ENCODE data around the gene ZNG1A. TPM values are rescaled to one million over a fixed set of nuclear protein-coding genes. Genes with fewer than 3 reads are reported as not detected.
"Not testable (repeated sequence)": the region's sequence is repeated elsewhere in the genome, so short reads cannot be mapped to it uniquely, and the experiment has no call there.

The ZNG1A gene
- total RNA-seq, 6 experiments from 2014 or later: 20.1 to 27.7 (median 24.6) TPM

GRCh38 chr9:215631-216155 is 36.8 kb upstream of the ZNG1A start:
- Mint-ChIP-seq H3K36me3 (ENCODE audit: low read depth) (no peaks in the 10 kb centered on the region), H3K27me3 (ENCODE audit: insufficient read depth) (peaks cover 7% of the 10 kb centered on the region), H3K4me1 (ENCODE audit: low read depth) (no peaks in the 10 kb centered on the region), H3K9me3 (no peaks in the 10 kb centered on the region), H3K4me3 (no peak overlapping the region), H3K27ac (no peak overlapping the region)
- no peak for DNase-seq
- no peak for TF ChIP-seq CTCF (IDR thresholded peaks at IDR 0.05)

GRCh38 chr9:214648-215493 is 36.0 kb upstream of the ZNG1A start, which contains the start of gene DOCK8:
Gene DOCK8, plus strand, starts transcription at chr9:214865. Its CDS starts 112 bp downstream, at chr9:214977.
- Mint-ChIP-seq H3K9me3 (no peaks in the 10 kb centered on the region), H3K4me1 (ENCODE audit: low read depth) (no peaks in the 10 kb centered on the region), H3K4me3 (no peak within 1 kb of the TSS), H3K27me3 (ENCODE audit: insufficient read depth) (peaks cover 7% of the 10 kb centered on the region), H3K27ac (no peak within 1 kb of the TSS), H3K36me3 (ENCODE audit: low read depth) (no peaks in the 10 kb centered on the region)
- no peak for TF ChIP-seq CTCF (IDR thresholded peaks at IDR 0.05)
- no peak for DNase-seq

- Mint-ChIP-seq H3K4me3 (no peak overlapping the region), H3K27ac (no peak overlapping the region)
Measured at GRCh38 chr9:214351-214647, 35.4 kb upstream of the ZNG1A start.

GRCh38 chr9:213901-214300 is 35.0 kb upstream of the ZNG1A start:
- H3K27me3 Mint-ChIP-seq (ENCODE audit: insufficient read depth); DNase-seq; H3K9me3 Mint-ChIP-seq; H3K4me3 Mint-ChIP-seq; H3K27ac Mint-ChIP-seq; H3K36me3 Mint-ChIP-seq (ENCODE audit: low read depth); H3K4me1 Mint-ChIP-seq (ENCODE audit: low read depth): not testable (repeated sequence)

More at GRCh38 chr9:214351-214647, 35.4 kb upstream of the ZNG1A start:
- Mint-ChIP-seq H3K36me3 (ENCODE audit: low read depth) (no peaks in the 10 kb centered on the region), H3K27me3 (ENCODE audit: insufficient read depth) (peaks cover 7% of the 10 kb centered on the region), H3K4me1 (ENCODE audit: low read depth) (no peaks in the 10 kb centered on the region), H3K9me3 (no peaks in the 10 kb centered on the region)
- DNase-seq: no peak
- TF ChIP-seq CTCF (IDR thresholded peaks at IDR 0.05): no peak

- no peak for DNase-seq
- no peaks in the 10 kb centered on the region for H3K9me3 Mint-ChIP-seq
- TF ChIP-seq CTCF (IDR thresholded peaks at IDR 0.05): no peak
- H3K36me3 Mint-ChIP-seq (ENCODE audit: low read depth): no peaks in the 10 kb centered on the region
- no peak overlapping the region for H3K4me3 Mint-ChIP-seq
- peaks cover 7% of the 10 kb centered on the region for H3K27me3 Mint-ChIP-seq (ENCODE audit: insufficient read depth)
- H3K4me1 Mint-ChIP-seq (ENCODE audit: low read depth): no peaks in the 10 kb centered on the region
- H3K27ac Mint-ChIP-seq: no peak overlapping the region
Measured at GRCh38 chr9:212297-212696, 33.4 kb upstream of the ZNG1A start.

GRCh38 chr9:211557-211956 is 32.7 kb upstream of the ZNG1A start:
- Mint-ChIP-seq H3K36me3 (ENCODE audit: low read depth) (no peaks in the 10 kb centered on the region), H3K27me3 (ENCODE audit: insufficient read depth) (peaks cover 6% of the 10 kb centered on the region), H3K27ac (no peak overlapping the region), H3K4me1 (ENCODE audit: low read depth) (no peaks in the 10 kb centered on the region), H3K9me3 (no peaks in the 10 kb centered on the region), H3K4me3 (no peak overlapping the region)
- no peak for TF ChIP-seq CTCF (IDR thresholded peaks at IDR 0.05)
- DNase-seq: no peak
